GM20431 (cell line): ENCODE data around the gene TBC1D16.

Source experiments
- in situ Hi-C: fragments of 300-500 bp; cut with MseI, MboI; formaldehyde crosslinking; loops from one replicate; pipeline ENCODE4 v1.15.0; 2020; ENCODE audit warnings: low sequenced_read_pairs; ENCODE audit not compliant: unreplicated experiment

The TBC1D16 gene

DNA sequence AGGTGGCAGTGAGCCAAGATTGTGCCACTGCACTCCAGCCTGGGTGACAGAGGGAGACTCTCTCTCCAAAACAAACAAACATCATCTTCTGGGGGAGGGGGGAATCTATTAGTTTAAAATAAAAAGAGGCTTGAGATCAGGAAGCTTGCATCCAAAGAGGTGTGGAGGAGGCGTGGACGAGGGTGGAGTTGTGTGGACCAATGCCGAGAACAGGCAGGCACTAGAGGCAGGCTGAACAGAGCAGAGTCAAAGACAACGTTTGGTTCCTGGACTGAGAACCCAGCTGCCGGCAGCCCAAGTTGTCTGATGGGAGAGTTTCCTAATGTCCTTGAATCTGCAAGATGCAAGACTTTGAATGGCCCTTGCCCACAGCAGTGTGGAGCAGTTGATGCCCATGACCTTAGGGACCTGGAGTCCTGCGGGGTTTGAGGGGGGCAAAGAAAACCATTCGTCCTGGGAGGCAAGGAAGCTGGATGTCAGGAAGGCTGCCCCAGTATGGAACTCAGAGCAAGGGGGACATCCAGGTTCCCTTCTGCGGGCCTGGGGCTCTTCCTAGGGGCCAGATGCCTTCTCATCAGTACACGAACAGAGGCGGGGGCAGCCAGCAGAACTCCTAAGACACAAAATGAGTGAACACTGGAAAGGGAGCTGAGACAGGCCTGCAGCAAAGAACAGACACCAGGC is 9.2 kb downstream of the TBC1D16 start:
- in situ Hi-C loops: no loop called here

- in situ Hi-C loops: no loop called here
These were observed 9.9 kb downstream of the TBC1D16 start for GRCh38 chr17:80025796-80026195.

DNA sequence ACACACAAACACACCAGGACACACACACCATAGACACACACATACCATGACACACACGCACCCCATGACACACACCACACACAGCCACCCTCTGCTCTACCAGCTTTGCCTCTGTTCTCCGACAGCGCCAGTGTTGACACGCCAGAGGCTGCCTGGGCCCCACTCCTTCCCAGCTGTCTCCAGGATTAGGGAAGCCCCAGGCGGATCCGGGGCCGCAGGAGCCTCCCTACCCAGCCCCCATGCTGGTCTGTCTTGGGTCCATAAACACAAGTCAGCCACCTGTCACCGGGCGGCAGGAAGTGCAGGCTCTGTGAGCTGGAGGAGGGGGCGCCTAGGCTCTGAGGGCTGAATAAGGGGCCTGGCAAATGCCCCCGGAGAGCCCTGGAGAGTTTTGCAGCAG is 10.5 kb downstream of the TBC1D16 start:
- in situ Hi-C loops: no loop called here

DNA sequence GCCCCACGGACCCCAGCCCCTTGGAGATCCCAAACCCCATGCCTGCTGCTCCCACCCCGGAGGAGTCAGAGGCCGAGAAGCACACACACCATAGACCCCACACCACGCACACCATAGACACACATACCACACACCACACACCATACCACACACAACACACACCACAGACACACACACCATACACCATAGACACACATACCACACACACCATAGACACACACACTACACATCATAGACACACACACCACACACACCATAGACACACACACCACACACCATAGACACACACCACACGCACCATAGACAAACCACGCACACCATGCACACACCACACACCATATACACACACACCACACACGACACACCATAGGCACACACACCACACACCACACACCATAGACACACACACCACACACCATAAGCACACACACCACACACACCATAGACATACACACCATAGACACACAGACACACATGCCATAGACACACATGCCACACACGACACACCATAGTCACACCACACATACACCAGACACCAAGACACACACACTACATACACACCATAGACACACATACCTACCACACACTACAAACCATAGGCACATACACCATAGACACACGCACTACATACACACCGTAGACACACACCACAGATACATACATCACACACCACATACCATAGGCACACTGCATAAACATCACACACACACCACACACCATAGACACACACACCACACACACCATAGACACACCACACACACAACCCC is 11.3 kb downstream of the TBC1D16 start:
- in situ Hi-C loops: no loop called here

- in situ Hi-C loops: no loop called here
These were observed 12.0 kb downstream of the TBC1D16 start for GRCh38 chr17:80023481-80024205.

GRCh38 chr17:80021600-80021999 is 14.1 kb downstream of the TBC1D16 start:
- in situ Hi-C loops: no loop called here

GRCh38 chr17:80018917-80019651 is 16.6 kb downstream of the TBC1D16 start:
- in situ Hi-C loops: no loop called here

GRCh38 chr17:80017226-80018010 is 18.3 kb downstream of the TBC1D16 start:
- in situ Hi-C loops: no loop called here

GRCh38 chr17:80012765-80013741 is 22.6 kb downstream of the TBC1D16 start:
- in situ Hi-C loops: no loop called here

- in situ Hi-C loops: no loop called here
These were observed 23.6 kb downstream of the TBC1D16 start for GRCh38 chr17:80011989-80012555.

- in situ Hi-C loops: no loop called here
These were observed 25.3 kb downstream of the TBC1D16 start for GRCh38 chr17:80010283-80010858.

DNA sequence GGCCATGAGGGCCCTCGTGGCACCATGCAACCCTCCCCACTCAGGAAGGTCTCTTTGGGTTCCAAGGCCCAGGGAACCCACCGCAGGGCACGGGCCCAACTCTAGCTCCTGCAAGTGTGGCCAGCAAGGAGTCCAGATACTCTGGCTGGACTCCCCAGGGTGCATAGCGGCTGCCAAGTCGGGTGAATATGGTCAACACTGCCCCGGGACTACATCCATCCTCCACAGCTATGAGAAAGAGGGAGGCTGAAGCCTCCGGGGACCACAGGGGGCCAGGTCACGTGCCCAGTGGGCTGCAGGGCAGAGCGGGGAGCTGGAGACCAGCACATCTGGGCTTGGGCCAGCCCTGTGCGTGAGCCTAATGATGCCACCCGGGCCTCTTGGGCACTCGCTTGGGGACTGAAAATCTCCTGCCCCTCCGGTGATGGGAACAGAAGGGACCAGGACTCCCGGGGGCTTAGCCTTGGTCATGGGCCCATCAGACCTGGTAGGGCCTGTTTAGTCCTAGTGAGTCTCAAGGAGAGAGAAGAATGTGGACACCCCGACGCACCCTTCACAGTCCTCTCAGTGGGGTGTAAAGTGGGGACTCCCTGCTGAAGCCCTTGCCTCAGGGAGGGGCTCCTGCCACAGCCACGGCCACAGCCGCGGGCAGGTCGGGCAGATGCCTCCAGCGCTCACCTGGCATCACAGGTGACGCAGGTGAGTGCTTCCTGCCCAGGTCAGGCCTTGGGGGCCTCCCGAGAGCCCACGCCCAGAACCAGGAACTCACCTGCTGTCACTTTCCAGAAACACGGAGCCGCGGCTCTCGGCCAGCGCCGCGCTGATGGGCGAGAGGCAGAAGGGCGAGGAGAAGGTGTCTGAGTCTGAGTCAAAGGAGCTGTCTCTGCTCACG is 26.0 kb downstream of the TBC1D16 start:
- in situ Hi-C loops: no loop called here

- in situ Hi-C loops: no loop called here
These were observed 26.8 kb downstream of the TBC1D16 start for GRCh38 chr17:80008848-80009247.

GRCh38 chr17:80008383-80008840 is 27.3 kb downstream of the TBC1D16 start:
- in situ Hi-C loops: no loop called here

- in situ Hi-C loops: no loop called here
These were observed 27.7 kb downstream of the TBC1D16 start for GRCh38 chr17:80007939-80008338.

DNA sequence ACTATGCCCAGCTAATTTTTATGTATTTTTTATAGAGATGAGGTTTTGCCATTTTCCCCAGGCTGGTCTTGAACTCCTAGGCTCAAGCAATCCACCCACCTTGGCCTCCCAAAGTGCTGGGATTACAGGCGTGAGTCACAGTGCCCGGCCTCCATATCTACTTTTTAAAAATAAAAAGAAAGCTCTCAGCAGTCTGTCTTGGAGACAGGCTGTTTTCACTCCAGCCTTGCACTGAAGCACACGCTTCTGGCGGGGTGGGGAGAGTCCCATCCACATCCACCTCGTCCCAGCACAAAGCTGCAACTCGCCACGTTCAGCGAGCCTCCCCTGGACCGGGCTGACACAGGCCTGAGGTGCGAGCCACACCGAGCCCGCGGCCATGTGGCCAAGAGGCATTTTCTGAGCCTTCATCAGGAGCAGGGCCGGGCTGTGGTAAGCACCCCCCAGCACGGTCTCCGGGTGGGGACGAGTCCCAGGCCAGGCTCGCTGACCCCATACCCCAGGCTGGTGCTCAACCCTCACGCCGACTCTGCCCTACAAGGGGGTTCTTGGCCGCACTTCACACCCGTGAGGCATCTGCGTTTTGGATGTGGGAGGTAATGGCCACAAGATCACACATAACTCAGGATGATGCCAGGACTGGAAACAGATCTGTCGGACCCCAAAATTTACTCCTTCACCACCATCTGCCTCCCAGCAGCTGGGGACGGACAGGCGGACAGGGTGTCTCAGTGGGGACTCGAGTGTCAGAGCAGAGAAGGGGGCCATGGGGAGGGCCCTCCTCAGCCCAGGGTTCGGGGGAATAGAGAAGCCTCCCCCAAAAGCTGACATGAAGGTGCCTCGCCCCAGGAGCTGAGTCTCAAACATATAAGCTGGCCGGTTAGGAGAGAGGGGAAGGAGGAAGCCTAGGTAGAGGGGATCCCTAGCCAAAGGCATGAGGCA is 28.6 kb downstream of the TBC1D16 start:
- in situ Hi-C loops: no loop called here
